TTC549 (cell line): ENCODE results near the gene GNG5.
"Not testable (repeated sequence)": the region's sequence is repeated elsewhere in the genome, so short reads cannot be mapped to it uniquely, and the experiment has no call there.

Experiments used
- FAIRE-seq: peaks from 2 replicates; lab custom pipeline; 2012; peaks lifted over from hg19 to GRCh38; lab: Jason Lieb, UNC

The GNG5 gene

DNA sequence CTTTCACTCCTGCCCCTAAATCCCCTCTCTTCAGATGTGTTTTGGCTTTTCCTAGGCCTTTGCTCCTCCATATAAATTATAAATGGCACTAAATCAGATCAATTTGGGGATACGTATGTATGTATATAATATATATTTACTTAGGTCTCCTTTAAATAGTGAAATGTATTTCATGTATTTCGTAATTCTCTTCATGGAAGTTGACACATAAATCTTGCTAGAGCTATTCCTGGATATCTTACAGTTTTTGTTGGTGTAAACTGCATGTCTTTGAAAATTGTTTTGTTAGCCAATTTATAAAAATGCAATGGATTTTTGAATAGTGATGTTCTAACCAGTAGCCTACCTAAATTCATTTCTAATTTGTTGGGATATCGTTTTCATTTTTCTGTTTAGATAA, 18.3 kb downstream of the GNG5 start:
- no peak for FAIRE-seq

DNA sequence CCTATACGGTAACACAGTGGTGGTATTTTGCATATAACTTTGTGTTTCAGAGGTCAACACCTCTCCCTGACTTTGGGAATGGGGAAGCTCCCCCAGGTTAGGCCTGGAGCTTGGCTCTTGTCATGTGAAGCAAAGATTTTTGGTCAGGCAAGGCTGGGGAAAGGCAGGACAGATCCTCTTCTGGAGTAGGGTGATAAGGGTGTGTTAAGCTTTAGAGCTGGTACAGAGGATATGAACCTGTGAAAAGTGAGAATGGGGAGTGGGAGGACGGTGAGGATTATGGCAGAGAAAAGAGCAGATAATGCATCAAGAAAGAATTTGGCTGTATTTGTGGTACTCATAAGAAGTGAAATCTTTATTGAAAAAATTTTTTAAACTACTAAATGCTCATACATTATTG, 25.1 kb downstream of the GNG5 start:
- no peak for FAIRE-seq

DNA sequence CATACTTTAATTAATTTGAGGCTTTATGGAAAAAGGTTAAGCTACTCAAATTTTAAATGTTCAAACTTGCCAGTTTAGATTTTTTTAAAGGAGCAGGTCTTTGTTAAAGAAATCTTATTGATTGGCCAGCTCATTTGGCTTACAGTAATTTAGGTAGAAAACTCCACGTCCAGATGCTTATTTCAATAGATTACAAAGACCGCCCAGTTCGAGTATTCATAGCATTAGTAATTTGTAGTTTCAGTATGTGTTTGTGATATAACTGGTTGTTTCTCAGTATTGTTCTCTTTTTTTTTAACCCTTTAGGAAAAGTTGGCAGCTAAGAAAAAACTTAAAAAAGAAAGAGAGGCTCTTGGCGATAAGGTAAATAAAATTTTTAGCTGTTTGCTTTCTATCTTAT, 25.7 kb downstream of the GNG5 start:
- no peak for FAIRE-seq

DNA sequence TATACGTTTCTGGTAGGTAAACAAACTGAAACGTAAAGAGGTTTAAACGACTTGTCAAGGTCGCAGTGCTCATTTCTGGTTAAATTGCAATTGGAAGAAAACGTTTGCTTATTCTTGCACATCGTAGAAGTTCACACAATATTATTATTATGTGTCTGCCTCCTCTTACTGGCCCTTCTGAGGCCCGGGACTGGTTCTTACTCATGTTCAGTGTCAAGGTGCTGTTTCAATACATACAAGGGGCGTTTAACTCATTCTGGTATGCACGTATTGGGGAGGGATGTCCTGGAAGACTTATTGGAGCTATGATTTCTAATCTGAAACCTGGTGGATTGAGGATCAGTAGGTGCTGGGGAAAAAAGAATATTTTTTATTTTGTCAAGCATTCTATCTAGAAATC, 26.4 kb downstream of the GNG5 start:
- no peak for FAIRE-seq

- no peak for FAIRE-seq
Observed at GRCh38 chr1:84478876-84479868, 27.2 kb downstream of the GNG5 start, which contains the start of gene RPF1. Gene RPF1 (plus strand): TSS chr1:84479266. CDS start chr1:84479282, 16 bp downstream.

DNA sequence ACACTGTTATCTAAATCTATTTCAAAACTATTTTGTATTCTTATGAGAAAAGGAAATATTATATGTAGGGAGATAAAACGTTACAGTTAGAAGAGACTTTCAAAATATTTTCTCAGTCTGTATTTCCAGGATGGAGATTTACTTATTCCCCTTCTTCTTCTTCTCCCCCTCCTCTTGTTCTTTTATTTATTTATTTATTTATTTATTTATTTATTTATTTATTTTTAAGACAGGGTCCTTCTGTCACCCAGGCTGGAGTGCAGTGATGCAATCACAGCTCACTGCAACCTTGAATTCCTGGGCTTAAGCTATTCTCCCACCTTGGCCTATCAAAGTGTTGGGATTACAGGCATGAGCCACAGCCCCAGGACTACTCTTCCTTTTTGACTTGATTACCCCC, 30.2 kb downstream of the GNG5 start:
- no peak for FAIRE-seq

- no peak for FAIRE-seq
Observed at GRCh38 chr1:84467298-84467697, 39.1 kb downstream of the GNG5 start.

DNA sequence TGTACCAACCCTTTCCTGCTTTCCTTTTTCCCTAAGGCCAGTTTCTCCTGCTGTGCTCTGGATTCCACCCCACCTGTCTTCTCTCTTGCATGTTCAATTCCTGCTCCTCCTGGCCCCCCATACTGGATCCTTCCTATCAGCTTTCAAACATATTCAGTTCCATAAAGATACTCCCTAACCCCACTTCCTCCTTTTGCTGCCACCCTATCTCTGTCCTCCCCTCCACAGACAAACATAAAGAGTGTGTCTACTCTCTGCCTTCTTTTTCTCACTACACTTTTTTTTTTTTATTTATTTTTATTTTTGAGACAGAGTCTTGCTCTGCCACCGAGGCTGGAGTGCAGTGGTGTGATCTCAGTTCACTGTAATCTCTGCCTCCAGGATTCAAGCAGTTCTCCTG, 44.3 kb downstream of the GNG5 start:
- FAIRE-seq: no peak

GRCh38 chr1:84452436-84452835, 53.9 kb downstream of the GNG5 start:
- no peak for FAIRE-seq

GRCh38 chr1:84450910-84451309, 55.5 kb downstream of the GNG5 start:
- no peak for FAIRE-seq

DNA sequence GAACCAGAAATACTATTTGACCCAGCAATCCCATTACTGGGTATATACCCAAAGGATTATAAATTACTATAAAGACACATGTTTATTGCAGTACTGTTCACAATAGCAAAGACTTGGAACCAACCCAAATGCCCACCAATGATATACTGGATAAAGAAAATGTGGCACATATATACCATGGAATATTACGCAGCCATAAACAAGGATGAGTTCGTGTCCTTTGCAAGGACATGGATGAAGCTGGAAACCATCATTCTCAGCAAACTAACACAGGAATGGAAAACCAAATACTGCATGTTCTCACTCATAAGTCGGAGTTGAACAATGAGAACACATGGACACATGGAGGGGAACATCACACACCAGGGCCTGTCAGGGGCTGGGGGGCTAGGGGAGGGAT, 57.7 kb downstream of the GNG5 start:
- FAIRE-seq: not testable (repeated sequence)
